A549 (cell line): ENCODE data around the gene PPP1R8. TPM values are rescaled to one million over a fixed set of nuclear protein-coding genes. Genes with fewer than 3 reads are reported as not detected.

ENCODE experiments used
- ATAC-seq, 2 experiments: fragments of 200-7000 bp in 1 of 2; fragments of >200 bp in 1 of 2; cut with Nextera tagmentation in 1 of 2; cut with Tn5 transposase in 1 of 2; 3 replicates each; pipeline versions ENCODE4 v1.8.0 to v1.9.1; 2018 to 2020; ENCODE audit warnings: mild to moderate bottlenecking in 1 of 2, moderate library complexity in 1 of 2
- CTCF ChIA-PET: fragments of 300-600 bp; sonication (Branson Sonifier 250); formaldehyde crosslinking; extraction: SDS; loops from one replicate; lab custom pipeline; 2021; ENCODE audit warnings: antibody characterized with exemption, inconsistent platforms; lab: Yijun Ruan, JAX
- POLR2A ChIA-PET: fragments of 350-600 bp; formaldehyde crosslinking; extraction: SDS; loops from one replicate; lab custom pipeline; 2021; ENCODE audit warnings: antibody characterized with exemption, inconsistent platforms; lab: Yijun Ruan, JAX
- DNase-seq, 2 experiments: peaks; one replicate each; pipeline versions ENCODE4 v3.0.0 to v3.0.0-alpha.2; 2011 to 2016; ENCODE audit warnings: low read depth in 1 of 2, low spot score in 1 of 2
- FAIRE-seq: peaks from 2 replicates; lab custom pipeline; 2011; peaks lifted over from hg19 to GRCh38; lab: Jason Lieb, UNC
- H3K27ac ChIP-seq, 2 experiments: fragments of >200 bp; sonication (Bioruptor Twin); formaldehyde crosslinking; 3 replicates each; pipeline ENCODE4 v1.5.1; 2016 to 2017
- H3K4me1 ChIP-seq: fragments of >200 bp; sonication (Bioruptor Twin); formaldehyde crosslinking; 3 replicates; pipeline ENCODE4 v1.6.1; 2016
- H3K4me2 ChIP-seq: fragments of >200 bp; sonication (Bioruptor Twin); formaldehyde crosslinking; 3 replicates; pipeline ENCODE4 v1.6.1; 2016
- H3K4me3 ChIP-seq: fragments of >200 bp; sonication (Bioruptor Twin); formaldehyde crosslinking; 3 replicates; pipeline ENCODE4 v1.5.1; 2016
- H3K9me3 ChIP-seq: fragments of >200 bp; sonication (Bioruptor Twin); formaldehyde crosslinking; 3 replicates; pipeline ENCODE4 v1.6.1; 2016
- EHMT2 ChIP-seq: fragments of 200-600 bp; sonication (generic); IDR thresholded peaks from 2 replicates; pipeline ENCODE4 v1.6.1; 2016; ENCODE audit warnings: antibody characterized with exemption, low read depth, mild to moderate bottlenecking, moderate library complexity
- EP300 ChIP-seq, 2 experiments: fragments of >200 bp; sonication (Bioruptor Twin); formaldehyde crosslinking; IDR thresholded peaks; 2 replicates in 1 of 2; 3 replicates in 1 of 2; pipeline ENCODE4 v1.6.1; 2016 to 2017
- HOXA7 ChIP-seq: fragments of 250-450 bp; sonication (Bioruptor Pico); IDR thresholded peaks from 2 replicates; pipeline ENCODE4 v1.5.0; 2020; ENCODE audit warnings: mild to moderate bottlenecking, moderate library complexity
- HOXB13 ChIP-seq: fragments of 250-450 bp; sonication (Bioruptor Pico); IDR thresholded peaks from 2 replicates; pipeline ENCODE4 v1.5.0; 2020; ENCODE audit warnings: low read depth, mild to moderate bottlenecking, moderate library complexity
- JUN ChIP-seq, 2 experiments: fragments of >200 bp; sonication (Bioruptor Twin); formaldehyde crosslinking; IDR thresholded peaks; 2 replicates in 1 of 2; 3 replicates in 1 of 2; pipeline ENCODE4 v1.6.1; 2016 to 2017
- MAZ ChIP-seq: fragments of 150-350 bp; IDR thresholded peaks from 2 replicates; pipeline ENCODE4 v1.6.1; 2014; ENCODE audit warnings: antibody characterized with exemption, low read depth, low read length, borderline replicate concordance
- NFE2L2 ChIP-seq: fragments of 150-350 bp; conservative IDR thresholded peaks from 2 replicates; pipeline ENCODE4 v1.6.1; 2014; ENCODE audit warnings: low read length
- POLR2A ChIP-seq: IDR thresholded peaks from 2 replicates; pipeline ENCODE4 v1.6.1; 2012; ENCODE audit warnings: mild to moderate bottlenecking, low read length
- POLR2AphosphoS2 ChIP-seq: conservative IDR thresholded peaks from 2 replicates; pipeline ENCODE4 v1.6.1; 2012; ENCODE audit warnings: low read length, improper control_type of control experiment, inconsistent platforms
- RAD21 ChIP-seq, 2 experiments: fragments of >200 bp in 1 of 2; sonication (Bioruptor Twin) in 1 of 2; formaldehyde crosslinking in 1 of 2; IDR thresholded peaks in 1 of 2; conservative IDR thresholded peaks in 1 of 2; 2 replicates in 1 of 2; 3 replicates in 1 of 2; pipeline ENCODE4 v1.6.1; 2012 to 2018; ENCODE audit warnings: inconsistent platforms in 1 of 2
- SREBF2 ChIP-seq: fragments of 450-650 bp; IDR thresholded peaks from 2 replicates; pipeline ENCODE4 v1.6.1; 2014; ENCODE audit warnings: mild to moderate bottlenecking, moderate library complexity
- WGBS: methylation state at CpG from one replicate; pipeline ENCODE4 v1.1.6; 2017; ENCODE audit errors: missing lambda C conversion rate; 5-methylcytosine and 5-hydroxymethylcytosine counted together
- polyA plus RNA-seq, 4 experiments: library from polyadenylated mRNA; depleted of rRNA in 3 of 4; stranded (reverse); fragments of >200 nt; fragmentation: RNase III in 1 of 4; extraction: RNeasy Plus Mini Kit Qiagen cat#74134 plus additional on column Dnase treatment in 1 of 4; gene quantifications; 2 replicates in 3 of 4; 3 replicates in 1 of 4; pipeline ENCODE4 v1.2.3, GENCODE V29; 2011 to 2017
- small RNA-seq, 6 experiments: library from RNA; depleted of rRNA; stranded (forward); fragments of <200 nt; gene quantifications; one replicate each; pipeline ENCODE3, GENCODE V24; 2012
- TF ChIP-seq, protein P1 (sequence below): fragments of >200 bp; sonication (Bioruptor Twin); formaldehyde crosslinking; IDR thresholded peaks from 3 replicates; pipeline ENCODE4 v1.5.1; 2016
- TF ChIP-seq, protein P2 (sequence below): fragments of 150-350 bp; IDR thresholded peaks from 2 replicates; pipeline ENCODE4 v1.6.1; 2014; ENCODE audit warnings: low read depth, mild to moderate bottlenecking, low read length
- TF ChIP-seq, protein P3 (sequence below): fragments of 200-600 bp; sonication (generic); IDR thresholded peaks from 2 replicates; pipeline ENCODE4 v1.6.1; 2016; ENCODE audit warnings: antibody characterized with exemption, mild to moderate bottlenecking, moderate library complexity
- TF ChIP-seq, protein P4 (sequence below): IDR thresholded peaks from 2 replicates; pipeline ENCODE4 v1.6.1; 2012

PPP1R8 gene
- polyA plus RNA-seq, 2 of the 4 experiments (the other 2 are of a cell fraction), result 34.0 to 42.0 TPM

DNA sequence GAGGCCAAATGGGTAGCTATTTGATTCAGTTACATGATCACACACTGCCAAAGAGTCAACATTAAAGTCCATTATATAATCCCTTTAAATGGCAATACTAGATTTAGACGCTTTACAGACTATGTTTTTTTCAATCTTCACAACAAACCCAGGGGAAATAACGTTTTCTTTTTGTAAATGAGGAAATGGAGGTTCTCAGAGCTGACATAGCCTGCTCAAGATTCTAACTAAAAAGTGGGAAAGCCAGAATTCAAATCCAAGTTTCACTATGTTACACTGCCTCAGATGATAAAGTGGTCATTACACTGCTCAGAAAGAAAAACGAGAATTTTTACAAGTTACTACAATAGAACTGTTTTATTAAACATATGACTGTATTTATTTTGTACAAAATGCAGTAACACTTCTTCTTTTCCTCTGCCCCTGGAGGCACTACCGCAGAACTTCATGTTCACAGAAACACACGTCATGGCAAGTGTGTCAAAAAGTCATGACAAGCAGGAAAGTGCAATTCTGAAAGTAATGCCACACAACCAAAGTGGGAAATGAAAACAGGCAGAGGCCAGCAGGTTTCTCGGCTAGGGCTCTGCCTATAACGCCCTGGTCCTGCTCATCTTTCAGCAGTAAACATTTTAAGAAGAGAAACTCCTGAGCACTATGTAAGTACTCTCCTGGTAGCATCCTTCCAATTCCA is 60.8 kb downstream of the PPP1R8 start (continued):
- TF ChIP-seq, protein P1, sequence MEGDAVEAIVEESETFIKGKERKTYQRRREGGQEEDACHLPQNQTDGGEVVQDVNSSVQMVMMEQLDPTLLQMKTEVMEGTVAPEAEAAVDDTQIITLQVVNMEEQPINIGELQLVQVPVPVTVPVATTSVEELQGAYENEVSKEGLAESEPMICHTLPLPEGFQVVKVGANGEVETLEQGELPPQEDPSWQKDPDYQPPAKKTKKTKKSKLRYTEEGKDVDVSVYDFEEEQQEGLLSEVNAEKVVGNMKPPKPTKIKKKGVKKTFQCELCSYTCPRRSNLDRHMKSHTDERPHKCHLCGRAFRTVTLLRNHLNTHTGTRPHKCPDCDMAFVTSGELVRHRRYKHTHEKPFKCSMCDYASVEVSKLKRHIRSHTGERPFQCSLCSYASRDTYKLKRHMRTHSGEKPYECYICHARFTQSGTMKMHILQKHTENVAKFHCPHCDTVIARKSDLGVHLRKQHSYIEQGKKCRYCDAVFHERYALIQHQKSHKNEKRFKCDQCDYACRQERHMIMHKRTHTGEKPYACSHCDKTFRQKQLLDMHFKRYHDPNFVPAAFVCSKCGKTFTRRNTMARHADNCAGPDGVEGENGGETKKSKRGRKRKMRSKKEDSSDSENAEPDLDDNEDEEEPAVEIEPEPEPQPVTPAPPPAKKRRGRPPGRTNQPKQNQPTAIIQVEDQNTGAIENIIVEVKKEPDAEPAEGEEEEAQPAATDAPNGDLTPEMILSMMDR, result no peak
- TF ChIP-seq HOXA7 (CRISPR knock-in tag) (no peak), HOXB13 (CRISPR knock-in tag) (no peak), EHMT2 (no peak), MAZ (no peak)
- TF ChIP-seq, all 56 proteins: peak for 0

DNA sequence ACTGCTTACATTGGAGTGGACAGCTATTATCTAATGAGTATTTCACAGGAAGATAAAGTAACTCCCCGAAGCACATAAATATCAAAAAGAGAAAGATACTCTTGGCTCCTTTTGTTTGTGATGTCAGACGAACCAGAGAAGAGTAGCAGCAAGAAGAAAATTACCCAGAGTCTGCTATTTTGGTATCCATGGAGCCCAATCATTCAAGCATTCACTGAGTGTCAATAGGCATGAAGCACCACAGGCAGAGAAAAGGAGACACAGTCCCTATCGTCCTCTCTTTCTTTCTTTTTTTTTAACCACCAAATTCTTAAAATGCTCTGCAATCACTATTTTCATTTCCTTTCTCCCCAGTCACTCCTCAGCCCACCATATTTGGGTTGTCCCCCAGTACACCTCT is 63.9 kb downstream of the PPP1R8 start:
- no peak overlapping the region for H3K27ac ChIP-seq
- no peak for FAIRE-seq
- POLR2A ChIA-PET, result no interaction called here
- H3K4me2 ChIP-seq, result no peak overlapping the region
- no peak for DNase-seq
- no peaks in the 10 kb centered on the region for H3K9me3 ChIP-seq
- CTCF ChIA-PET, result no interaction called here
- TF ChIP-seq NFE2L2 (no peak), RAD21 (conservative IDR thresholded peaks at IDR 0.05 in 1 of 2, IDR thresholded peaks at IDR 0.05 in 1 of 2) (no peak), POLR2AphosphoS2 (no peak), SREBF2 (no peak), POLR2A (no peak), JUN (IDR thresholded peaks at IDR 0.05) (no peak), EP300 (IDR thresholded peaks at IDR 0.05) (no peak)
- TF ChIP-seq, protein P2, sequence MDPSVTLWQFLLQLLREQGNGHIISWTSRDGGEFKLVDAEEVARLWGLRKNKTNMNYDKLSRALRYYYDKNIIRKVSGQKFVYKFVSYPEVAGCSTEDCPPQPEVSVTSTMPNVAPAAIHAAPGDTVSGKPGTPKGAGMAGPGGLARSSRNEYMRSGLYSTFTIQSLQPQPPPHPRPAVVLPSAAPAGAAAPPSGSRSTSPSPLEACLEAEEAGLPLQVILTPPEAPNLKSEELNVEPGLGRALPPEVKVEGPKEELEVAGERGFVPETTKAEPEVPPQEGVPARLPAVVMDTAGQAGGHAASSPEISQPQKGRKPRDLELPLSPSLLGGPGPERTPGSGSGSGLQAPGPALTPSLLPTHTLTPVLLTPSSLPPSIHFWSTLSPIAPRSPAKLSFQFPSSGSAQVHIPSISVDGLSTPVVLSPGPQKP, result no peak
- TF ChIP-seq, protein P3, sequence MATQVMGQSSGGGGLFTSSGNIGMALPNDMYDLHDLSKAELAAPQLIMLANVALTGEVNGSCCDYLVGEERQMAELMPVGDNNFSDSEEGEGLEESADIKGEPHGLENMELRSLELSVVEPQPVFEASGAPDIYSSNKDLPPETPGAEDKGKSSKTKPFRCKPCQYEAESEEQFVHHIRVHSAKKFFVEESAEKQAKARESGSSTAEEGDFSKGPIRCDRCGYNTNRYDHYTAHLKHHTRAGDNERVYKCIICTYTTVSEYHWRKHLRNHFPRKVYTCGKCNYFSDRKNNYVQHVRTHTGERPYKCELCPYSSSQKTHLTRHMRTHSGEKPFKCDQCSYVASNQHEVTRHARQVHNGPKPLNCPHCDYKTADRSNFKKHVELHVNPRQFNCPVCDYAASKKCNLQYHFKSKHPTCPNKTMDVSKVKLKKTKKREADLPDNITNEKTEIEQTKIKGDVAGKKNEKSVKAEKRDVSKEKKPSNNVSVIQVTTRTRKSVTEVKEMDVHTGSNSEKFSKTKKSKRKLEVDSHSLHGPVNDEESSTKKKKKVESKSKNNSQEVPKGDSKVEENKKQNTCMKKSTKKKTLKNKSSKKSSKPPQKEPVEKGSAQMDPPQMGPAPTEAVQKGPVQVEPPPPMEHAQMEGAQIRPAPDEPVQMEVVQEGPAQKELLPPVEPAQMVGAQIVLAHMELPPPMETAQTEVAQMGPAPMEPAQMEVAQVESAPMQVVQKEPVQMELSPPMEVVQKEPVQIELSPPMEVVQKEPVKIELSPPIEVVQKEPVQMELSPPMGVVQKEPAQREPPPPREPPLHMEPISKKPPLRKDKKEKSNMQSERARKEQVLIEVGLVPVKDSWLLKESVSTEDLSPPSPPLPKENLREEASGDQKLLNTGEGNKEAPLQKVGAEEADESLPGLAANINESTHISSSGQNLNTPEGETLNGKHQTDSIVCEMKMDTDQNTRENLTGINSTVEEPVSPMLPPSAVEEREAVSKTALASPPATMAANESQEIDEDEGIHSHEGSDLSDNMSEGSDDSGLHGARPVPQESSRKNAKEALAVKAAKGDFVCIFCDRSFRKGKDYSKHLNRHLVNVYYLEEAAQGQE, result no peak
- TF ChIP-seq, protein P4, sequence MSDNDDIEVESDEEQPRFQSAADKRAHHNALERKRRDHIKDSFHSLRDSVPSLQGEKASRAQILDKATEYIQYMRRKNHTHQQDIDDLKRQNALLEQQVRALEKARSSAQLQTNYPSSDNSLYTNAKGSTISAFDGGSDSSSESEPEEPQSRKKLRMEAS, result no peak
- TF ChIP-seq, all 56 proteins: peak for 0
- WGBS, result 66% methylated on average over 3 of the region's 3 CpGs
- no peaks in the 10 kb centered on the region for H3K4me1 ChIP-seq
- H3K4me3 ChIP-seq, result no peak overlapping the region
- ATAC-seq, result no peak

Small RNAs within 50 kb of the gene (small RNA-seq; reads per million reads assigned to genes)
- gene RNU6-1245P (0 to 0.35 (median 0) reads per million in 6 experiments), gene SCARNA1 (178 to 959 (median 306) reads per million in 6 experiments)

Other genes starting within 250 kb of the PPP1R8 start
- gene AHDC1, start 226.6 kb upstream of the PPP1R8 start, polyA plus RNA-seq (2011; rRNA removed), result 1.3 and 2.6 TPM in 2 replicates
- gene AHDC1, start 226.6 kb upstream of the PPP1R8 start, polyA plus RNA-seq (2017; fragmentation: RNase III; extraction: RNeasy Plus Mini Kit Qiagen cat#74134 plus additional on column Dnase treatment), result 9.8 to 11.5 TPM (median 10.0 TPM) in 3 replicates
- not detected in 2 replicates for gene FGR, start 195.6 kb upstream of the PPP1R8 start, polyA plus RNA-seq (2011; rRNA removed)
- not detected in 3 replicates for gene FGR, start 195.6 kb upstream of the PPP1R8 start, polyA plus RNA-seq (2017; fragmentation: RNase III; extraction: RNeasy Plus Mini Kit Qiagen cat#74134 plus additional on column Dnase treatment)
- gene IFI6, start 158.6 kb upstream of the PPP1R8 start, polyA plus RNA-seq (2011; rRNA removed), result 5.3 and 6.3 TPM in 2 replicates
- 8.2 to 12.3 TPM (median 8.8 TPM) in 3 replicates for gene IFI6, start 158.6 kb upstream of the PPP1R8 start, polyA plus RNA-seq (2017; fragmentation: RNase III; extraction: RNeasy Plus Mini Kit Qiagen cat#74134 plus additional on column Dnase treatment)
- 6.5 and 7.0 TPM in 2 replicates for gene FAM76A, start 104.8 kb upstream of the PPP1R8 start, polyA plus RNA-seq (2011; rRNA removed)
- 4.1 to 4.8 TPM (median 4.2 TPM) in 3 replicates for gene FAM76A, start 104.8 kb upstream of the PPP1R8 start, polyA plus RNA-seq (2017; fragmentation: RNase III; extraction: RNeasy Plus Mini Kit Qiagen cat#74134 plus additional on column Dnase treatment)
- gene STX12, start 57.6 kb upstream of the PPP1R8 start, polyA plus RNA-seq (2011; rRNA removed), result 12.8 and 14.6 TPM in 2 replicates
- gene STX12, start 57.6 kb upstream of the PPP1R8 start, polyA plus RNA-seq (2017; fragmentation: RNase III; extraction: RNeasy Plus Mini Kit Qiagen cat#74134 plus additional on column Dnase treatment), result 10.3 to 13.6 TPM (median 11.9 TPM) in 3 replicates
- 0.81 and 0.95 TPM in 2 replicates for gene THEMIS2, start 41.8 kb downstream of the PPP1R8 start, polyA plus RNA-seq (2011; rRNA removed)
- gene THEMIS2, start 41.8 kb downstream of the PPP1R8 start, polyA plus RNA-seq (2017; fragmentation: RNase III; extraction: RNeasy Plus Mini Kit Qiagen cat#74134 plus additional on column Dnase treatment), result 0.46 to 0.69 TPM (median 0.58 TPM) in 3 replicates
- gene RPA2, start 83.8 kb downstream of the PPP1R8 start, polyA plus RNA-seq (2011; rRNA removed), result 38.9 and 42.4 TPM in 2 replicates
- 38.5 to 41.0 TPM (median 39.5 TPM) in 3 replicates for gene RPA2, start 83.8 kb downstream of the PPP1R8 start, polyA plus RNA-seq (2017; fragmentation: RNase III; extraction: RNeasy Plus Mini Kit Qiagen cat#74134 plus additional on column Dnase treatment)
- 4.0 and 5.3 TPM in 2 replicates for gene SMPDL3B, start 104.2 kb downstream of the PPP1R8 start, polyA plus RNA-seq (2011; rRNA removed)
- 1.5 to 1.8 TPM (median 1.7 TPM) in 3 replicates for gene SMPDL3B, start 104.2 kb downstream of the PPP1R8 start, polyA plus RNA-seq (2017; fragmentation: RNase III; extraction: RNeasy Plus Mini Kit Qiagen cat#74134 plus additional on column Dnase treatment)
- 3.3 and 4.2 TPM in 2 replicates for gene XKR8, start 129.2 kb downstream of the PPP1R8 start, polyA plus RNA-seq (2011; rRNA removed)
- 3.3 to 3.5 TPM (median 3.5 TPM) in 3 replicates for gene XKR8, start 129.2 kb downstream of the PPP1R8 start, polyA plus RNA-seq (2017; fragmentation: RNase III; extraction: RNeasy Plus Mini Kit Qiagen cat#74134 plus additional on column Dnase treatment)